Measurements from ENCODE around the gene ZEB2. TPM values are rescaled to one million over a fixed set of nuclear protein-coding genes. Genes with fewer than 3 reads are reported as not detected.

The ZEB2 gene
- total and polyA plus RNA-seq, 2 of the 13 experiments (the other 11 are each of a cell fraction or from before 2014, with no cell fraction given) = 0.07 TPM; not detected in 1

- TF ChIP-seq ZBTB46 (CRISPR knock-in tag; IDR thresholded peaks at IDR 0.05; ENCODE audit: borderline replicate concordance) = no peak
- no peak for TF ChIP-seq ZNF615 (CRISPR knock-in tag; IDR thresholded peaks at IDR 0.05; ENCODE audit: borderline replicate concordance)
- TF ChIP-seq ZIK1 (CRISPR knock-in tag; IDR thresholded peaks at IDR 0.05; ENCODE audit: borderline replicate concordance, low read depth) = no peak
- no peak for TF ChIP-seq ZNF619 (CRISPR knock-in tag; IDR thresholded peaks at IDR 0.05)
- TF ChIP-seq ZNF552 (CRISPR knock-in tag; IDR thresholded peaks at IDR 0.05; ENCODE audit: borderline replicate concordance) = no peak
- TF ChIP-seq RAD51 (IDR thresholded peaks at IDR 0.05; ENCODE audit: borderline replicate concordance) = no peak
Observed at GRCh38 chr2:144533221-144533620, 13.3 kb upstream of the ZEB2 start (continued).

- no peak for FAIRE-seq
- WGBS (ENCODE audit: low lambda C conversion rate) = 8% methylated on average over 5 of the region's 5 CpGs
- no peaks in the 10 kb centered on the region for H4K20me1 ChIP-seq (ENCODE audit: insufficient read depth, low read length)
- no peaks in the 10 kb centered on the region for H3K9me3 ChIP-seq (ENCODE audit: low read length)
- no peak overlapping the region for H3K4me3 ChIP-seq (replicated peaks in 1 of 3; ENCODE audit: insufficient read depth in 1 of 3, low read depth in 2 of 3, low read length in 3 of 3)
- CTCF ChIA-PET (ENCODE audit: low intra/inter-chr PET ratio, low total read pairs) = no interaction called here
- no peak overlapping the region for H3K9ac ChIP-seq (ENCODE audit: insufficient read depth, low read depth, low read length)
- H3K27ac ChIP-seq (ENCODE audit: extremely low read length, insufficient read depth, low read length) = no peak overlapping the region
- no peak overlapping the region for H2AFZ ChIP-seq (ENCODE audit: low read length)
- no peaks in the 10 kb centered on the region for H3K36me3 ChIP-seq (replicated peaks in 1 of 2; ENCODE audit: control insufficient read depth in 1 of 2, insufficient read depth in 2 of 2, low read length in 2 of 2)
- POLR2A ChIA-PET = no interaction called here
- no peak overlapping the region for H3K4me2 ChIP-seq (ENCODE audit: low read depth, low read length)
- in situ Hi-C loops (cut with HindIII; ENCODE audit: extremely low pct_ligation_motif_present, low pct_unique_long_range_greater_than_20kb) = no loop called here
- no peak for ATAC-seq
- no TSS peak for BruUV-seq (replicated peaks)
- peaks cover 0 to 20% of the 10 kb centered on the region in 2 experiments; a peak in 3 of 5 replicates for H3K27me3 ChIP-seq (ENCODE audit: control insufficient read depth in 1 of 2, insufficient read depth in 2 of 2, low read length in 2 of 2)
- no peak for DNase-seq (ENCODE audit: low spot score)
- intact Hi-C loops (cut with micrococcal nuclease; ENCODE audit: unreplicated experiment) = no loop called here
- no peaks in the 10 kb centered on the region for H3K4me1 ChIP-seq (ENCODE audit: insufficient read depth, low read length)
- H3K79me2 ChIP-seq (ENCODE audit: insufficient read depth, low read length) = no peaks in the 10 kb centered on the region
- TF ChIP-seq CREB3 (CRISPR knock-in tag; IDR thresholded peaks at IDR 0.05) = no peak
- TF ChIP-seq CEBPZ (IDR thresholded peaks at IDR 0.05; ENCODE audit: low read length) = no peak
Observed at GRCh38 chr2:144530596-144530995, 10.7 kb upstream of the ZEB2 start.

Data from HepG2 (cell line).